Esophagus muscularis mucosa (tissue), 4 donors: ENCODE results near the gene JMJD1C. TPM values are rescaled to one million over a fixed set of nuclear protein-coding genes. Genes with fewer than 3 reads are reported as not detected.

ENCODE experiments used
- DNase-seq: peaks from one replicate; pipeline ENCODE4 v3.0.0-alpha.2; 2017; ENCODE audit errors: extremely low spot score
- H3K27ac ChIP-seq, 4 donors: fragments of 200-600 bp; sonication (generic); replicated peaks in 1 of 4; 1 replicate in 3 of 4; 2 replicates in 1 of 4; pipeline ENCODE4 v1.5.1; 2016 to 2019; ENCODE audit warnings: mild to moderate bottlenecking in 1 of 4
- H3K27me3 ChIP-seq, 4 donors: fragments of 200-600 bp; sonication (generic); one replicate each; pipeline versions ENCODE4 v1.5.1 to v1.6.0; 2016 to 2019
- H3K36me3 ChIP-seq, 4 donors: fragments of 200-600 bp; sonication (generic); one replicate each; pipeline ENCODE4 v1.5.1; 2016 to 2019
- H3K4me1 ChIP-seq, 4 donors: fragments of 200-600 bp; sonication (generic); one replicate each; pipeline ENCODE4 v1.5.1; 2016 to 2019
- H3K4me3 ChIP-seq, 4 donors: fragments of 200-600 bp; sonication (generic); 1 replicate in 2 of 4; 2 replicates in 2 of 4; pipeline ENCODE4 v1.5.1; 2016 to 2019; ENCODE audit warnings: mild to moderate bottlenecking in 4 of 4, moderate library complexity in 1 of 4
- H3K9me3 ChIP-seq, 4 donors: fragments of 200-600 bp; sonication (generic); 1 replicate in 3 of 4; 2 replicates in 1 of 4; pipeline ENCODE4 v1.5.1; 2016 to 2019
- EP300 ChIP-seq: sonication (generic); formaldehyde crosslinking; IDR thresholded peaks from one replicate; pipeline ENCODE4 v1.6.1; 2017; ENCODE audit warnings: antibody characterized with exemption
- POLR2A ChIP-seq: fragments of 450-650 bp; IDR thresholded peaks from one replicate; pipeline ENCODE4 v1.6.1; 2017; ENCODE audit warnings: antibody characterized with exemption, moderate library complexity, mild to moderate bottlenecking, low read depth
- POLR2AphosphoS5 ChIP-seq, 2 donors: sonication (generic); formaldehyde crosslinking; IDR thresholded peaks; one replicate each; pipeline ENCODE4 v1.6.1; 2017; ENCODE audit warnings: antibody characterized with exemption in 2 of 2
- WGBS: methylation state at CpG from one replicate; pipeline ENCODE4 v1.1.5; 2018; 5-methylcytosine and 5-hydroxymethylcytosine counted together
- intact Hi-C: fragments of 100-400 bp; cut with DNase I; formaldehyde crosslinking; loops from one replicate; pipeline ENCODE4 v1.15.1; 2023
- total RNA-seq, 4 donors: library from RNA; depleted of rRNA; stranded (reverse); fragments of >200 nt; gene quantifications; one replicate each; pipeline versions ENCODE4 v1.1.0 to v1.2.1, GENCODE V29; 2016
- TF ChIP-seq, protein P1 (sequence below), 3 experiments: fragments of 200-600 bp in 2 of 3; fragments of 450-650 bp in 1 of 3; sonication (generic) in 2 of 3; IDR thresholded peaks; one replicate each; pipeline ENCODE4 v1.5.1; 2017 to 2019; ENCODE audit warnings: antibody characterized with exemption in 3 of 3, mild to moderate bottlenecking in 2 of 3, moderate library complexity in 1 of 3

JMJD1C gene
- total RNA-seq, 4 donors from 2014 or later: 60.3 to 89.7 (median 79.8) TPM

DNA sequence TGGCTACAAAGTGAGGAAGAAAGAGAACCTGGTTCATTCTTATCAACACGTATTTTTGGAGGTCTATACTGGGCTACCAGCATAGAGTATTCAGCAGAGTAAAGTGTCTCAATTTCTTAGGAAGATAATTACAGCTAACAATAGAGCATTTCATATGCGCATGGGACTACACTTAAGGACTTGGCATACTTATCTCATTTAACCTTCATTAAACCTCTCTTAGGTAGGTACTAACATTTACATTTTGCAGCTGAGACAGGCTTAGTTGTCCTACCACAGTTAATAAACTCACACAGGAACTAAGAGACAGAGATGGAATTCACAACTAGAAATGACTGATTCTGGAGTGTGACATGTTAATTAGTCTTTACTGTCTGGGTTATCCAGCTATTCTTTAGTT lies 266.1 kb downstream of the JMJD1C start:
- no peak for TF ChIP-seq EP300
- TF ChIP-seq, protein P1, sequence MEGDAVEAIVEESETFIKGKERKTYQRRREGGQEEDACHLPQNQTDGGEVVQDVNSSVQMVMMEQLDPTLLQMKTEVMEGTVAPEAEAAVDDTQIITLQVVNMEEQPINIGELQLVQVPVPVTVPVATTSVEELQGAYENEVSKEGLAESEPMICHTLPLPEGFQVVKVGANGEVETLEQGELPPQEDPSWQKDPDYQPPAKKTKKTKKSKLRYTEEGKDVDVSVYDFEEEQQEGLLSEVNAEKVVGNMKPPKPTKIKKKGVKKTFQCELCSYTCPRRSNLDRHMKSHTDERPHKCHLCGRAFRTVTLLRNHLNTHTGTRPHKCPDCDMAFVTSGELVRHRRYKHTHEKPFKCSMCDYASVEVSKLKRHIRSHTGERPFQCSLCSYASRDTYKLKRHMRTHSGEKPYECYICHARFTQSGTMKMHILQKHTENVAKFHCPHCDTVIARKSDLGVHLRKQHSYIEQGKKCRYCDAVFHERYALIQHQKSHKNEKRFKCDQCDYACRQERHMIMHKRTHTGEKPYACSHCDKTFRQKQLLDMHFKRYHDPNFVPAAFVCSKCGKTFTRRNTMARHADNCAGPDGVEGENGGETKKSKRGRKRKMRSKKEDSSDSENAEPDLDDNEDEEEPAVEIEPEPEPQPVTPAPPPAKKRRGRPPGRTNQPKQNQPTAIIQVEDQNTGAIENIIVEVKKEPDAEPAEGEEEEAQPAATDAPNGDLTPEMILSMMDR (IDR thresholded peaks at IDR 0.05): no peak
- TF ChIP-seq POLR2A: no peak
- no peak for TF ChIP-seq POLR2AphosphoS5 (IDR thresholded peaks at IDR 0.05)
- intact Hi-C loops: no loop called here
- 95% methylated on average over 2 of the region's 2 CpGs for WGBS

DNA sequence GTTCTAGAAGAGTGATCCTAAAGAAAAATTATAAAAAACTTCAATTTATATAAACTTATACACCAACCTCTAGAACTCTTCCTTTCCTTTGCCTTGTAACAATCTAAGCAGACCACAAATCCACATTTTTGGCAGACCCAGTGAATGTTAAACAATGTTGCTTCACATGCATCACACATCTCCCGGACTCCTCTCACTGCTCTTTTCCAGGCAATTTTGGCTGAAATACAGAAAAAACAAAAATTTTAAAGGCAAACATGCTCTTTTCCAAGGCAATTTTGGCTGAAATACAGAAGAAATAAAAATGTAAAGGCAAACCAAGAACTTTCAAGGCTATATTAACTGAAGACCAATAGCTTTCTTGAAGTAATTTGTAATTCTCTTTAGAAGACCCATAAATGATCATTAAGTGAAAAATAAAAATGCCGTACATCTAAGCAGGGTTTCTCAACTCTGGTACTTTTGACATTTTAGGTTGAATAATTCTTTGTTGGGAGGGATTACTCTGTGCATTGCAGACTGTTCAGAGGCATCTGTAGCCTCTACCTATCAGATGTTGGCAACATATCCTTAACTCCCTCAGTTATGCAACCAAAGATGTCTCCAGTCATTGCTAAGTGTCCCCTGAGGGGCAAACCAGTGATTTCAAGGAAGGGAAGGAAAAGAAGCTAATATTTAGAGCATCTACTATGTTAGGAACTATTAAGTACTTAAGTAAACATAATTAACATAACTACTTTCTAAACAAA lies 268.3 kb downstream of the JMJD1C start:
- no peak for TF ChIP-seq POLR2A
- TF ChIP-seq EP300: no peak
- TF ChIP-seq, protein P1 (IDR thresholded peaks at IDR 0.05): no peak
- no peak for TF ChIP-seq POLR2AphosphoS5 (IDR thresholded peaks at IDR 0.05)
- Histone ChIP-seq H3K27ac (no peak overlapping the region), H3K36me3 (peaks cover 13 to 64% (median 36%) of the 10 kb centered on the region in 4 donors), H3K4me1 (peaks cover 0 to 30% (median 19%) of the 10 kb centered on the region in 4 donors), H3K27me3 (no peaks in the 10 kb centered on the region), H3K9me3 (no peaks in the 10 kb centered on the region), H3K4me3 (no peak overlapping the region)
- intact Hi-C loops: no loop called here
- DNase-seq: no peak
- WGBS: 50% methylated on average over 2 of the region's 2 CpGs

More for the DNA sequence above, 266.1 kb downstream of the JMJD1C start:
- Histone ChIP-seq H3K4me1 (peaks cover 0 to 34% (median 24%) of the 10 kb centered on the region in 4 donors), H3K27ac (no peak overlapping the region), H3K36me3 (peaks cover 8 to 42% (median 22%) of the 10 kb centered on the region in 4 donors), H3K4me3 (no peak overlapping the region), H3K9me3 (no peaks in the 10 kb centered on the region), H3K27me3 (no peaks in the 10 kb centered on the region)
- DNase-seq: no peak

DNA sequence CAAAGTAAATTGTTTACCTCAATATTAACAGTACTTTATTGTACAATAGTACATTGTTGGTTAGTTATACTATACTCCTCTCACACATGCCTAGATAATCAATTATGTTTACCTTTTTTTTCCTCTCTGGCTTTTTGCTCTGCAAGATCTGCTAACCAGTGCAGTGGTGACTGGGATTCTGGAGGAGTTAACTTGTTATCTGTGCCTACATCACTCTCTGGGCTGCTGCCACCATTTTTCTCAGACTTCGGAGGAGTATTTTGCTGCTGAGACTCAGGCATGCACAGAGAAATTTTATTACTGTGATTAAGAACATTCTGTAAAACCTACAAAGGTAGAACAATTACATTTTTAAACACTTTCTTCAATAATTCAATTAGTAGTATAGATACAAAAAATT lies 273.0 kb downstream of the JMJD1C start:
- Histone ChIP-seq H3K9me3 (no peaks in the 10 kb centered on the region), H3K27ac (no peak overlapping the region), H3K27me3 (no peaks in the 10 kb centered on the region), H3K4me1 (peaks cover 0 to 9% (median 4%) of the 10 kb centered on the region in 4 donors), H3K36me3 (peaks cover 32 to 94% (median 68%) of the 10 kb centered on the region in 4 donors), H3K4me3 (no peak overlapping the region)
- intact Hi-C loops: no loop called here
- DNase-seq: no peak
- 63% methylated on average over 1 of the region's 1 CpG for WGBS
- TF ChIP-seq POLR2AphosphoS5 (IDR thresholded peaks at IDR 0.05): no peak
- TF ChIP-seq POLR2A: no peak
- TF ChIP-seq EP300: no peak
- TF ChIP-seq, protein P1 (IDR thresholded peaks at IDR 0.05): no peak

DNA sequence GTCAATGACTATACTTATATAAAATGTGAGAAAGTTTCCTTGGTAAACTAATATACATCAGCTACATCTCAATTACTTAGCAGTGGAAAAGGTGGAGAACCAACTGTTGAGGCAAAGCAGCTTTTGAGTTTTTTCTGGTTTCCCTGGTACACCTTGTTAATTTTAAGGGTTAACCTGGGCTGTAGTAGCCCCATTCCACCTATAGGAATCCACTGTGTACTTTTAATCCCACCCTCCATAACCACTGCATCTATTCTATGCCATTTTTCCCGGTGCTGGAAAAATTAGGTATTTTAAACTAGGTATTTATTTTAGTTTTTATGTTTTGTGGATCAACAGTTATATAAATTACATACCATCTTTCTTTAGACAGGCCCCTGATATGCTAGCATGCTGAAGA lies 290.2 kb downstream of the JMJD1C start:
- H3K27ac ChIP-seq: no peak overlapping the region
- peaks cover 8 to 24% (median 20%) of the 10 kb centered on the region in 4 donors for H3K4me1 ChIP-seq
- intact Hi-C loops: no loop called here
- peaks cover 13 to 78% (median 45%) of the 10 kb centered on the region in 4 donors for H3K36me3 ChIP-seq
- H3K27me3 ChIP-seq: no peaks in the 10 kb centered on the region
- H3K4me3 ChIP-seq: no peak overlapping the region
- WGBS: 89% methylated on average over 1 of the region's 1 CpG
- no peaks in the 10 kb centered on the region for H3K9me3 ChIP-seq
- no peak for DNase-seq
- TF ChIP-seq, protein P1 (IDR thresholded peaks at IDR 0.05): no peak
- no peak for TF ChIP-seq POLR2A
- no peak for TF ChIP-seq EP300
- no peak for TF ChIP-seq POLR2AphosphoS5 (IDR thresholded peaks at IDR 0.05)
